ENCODE measurements around the gene SH3GL3.

Gene SH3GL3

GRCh38 chr15:83643201-83643600 is 196.1 kb downstream of the SH3GL3 start:
- H3K27me3 ChIP-seq (ENCODE audit: control insufficient read depth in 3 of 3, insufficient read depth in 3 of 3, low read depth in 1 of 3, low read length in 3 of 3), result no peaks in the 10 kb centered on the region
- no peak for DNase-seq (ENCODE audit: low spot score)
- peaks cover 0 to 5% of the 10 kb centered on the region in 2 donors for H3K9me3 ChIP-seq (replicated peaks in 1 of 2; ENCODE audit: control insufficient read depth in 2 of 2, insufficient read depth in 1 of 2, low read depth in 1 of 2, low read length in 2 of 2)
- no peak overlapping the region for H3K4me2 ChIP-seq (ENCODE audit: insufficient read depth, low read length, poor library complexity, severe bottlenecking)
- no peak overlapping the region for H4K8ac ChIP-seq (ENCODE audit: low read depth, low read length)
- H3K14ac ChIP-seq (ENCODE audit: low read length), result no peak overlapping the region
- no peak overlapping the region for H3K23ac ChIP-seq (ENCODE audit: low read depth, low read length, poor library complexity)
- H3K4ac ChIP-seq (ENCODE audit: low read length), result no peak overlapping the region
- H3K36me3 ChIP-seq (replicated peaks in 1 of 2; ENCODE audit: control insufficient read depth in 2 of 2, insufficient read depth in 2 of 2, low read length in 2 of 2), result peaks cover 0 to 2% of the 10 kb centered on the region in 2 donors
- H3K27ac ChIP-seq (replicated peaks; ENCODE audit: low read length), result no peak overlapping the region
- no peak overlapping the region for H2BK120ac ChIP-seq (ENCODE audit: low read depth, low read length)
- no peaks in the 10 kb centered on the region for H3K4me1 ChIP-seq (ENCODE audit: control insufficient read depth in 2 of 2, insufficient read depth in 1 of 2, low read depth in 1 of 2, low read length in 2 of 2)
- H4K91ac ChIP-seq (ENCODE audit: low read depth, low read length, poor library complexity), result no peak overlapping the region
- H2BK15ac ChIP-seq (ENCODE audit: low read length), result no peak overlapping the region
- H2BK12ac ChIP-seq (ENCODE audit: low read length), result no peak overlapping the region
- H3K9ac ChIP-seq (ENCODE audit: low read depth, low read length, poor library complexity), result no peak overlapping the region
- no peak overlapping the region for H3K4me3 ChIP-seq (ENCODE audit: low read length in 2 of 2)
- no peak overlapping the region for H2BK5ac ChIP-seq (ENCODE audit: low read length)
- H3K79me1 ChIP-seq (ENCODE audit: low read depth, low read length), result peaks cover 1% of the 10 kb centered on the region
- H2AK5ac ChIP-seq (ENCODE audit: low read depth, low read length), result no peak overlapping the region
- H2AFZ ChIP-seq (ENCODE audit: low read length), result no peak overlapping the region
- no peak overlapping the region for H3K18ac ChIP-seq (ENCODE audit: low read length)

- Histone ChIP-seq H2BK15ac (ENCODE audit: low read length) (no peak overlapping the region), H3K23ac (ENCODE audit: low read depth, low read length, poor library complexity) (no peak overlapping the region), H3K14ac (ENCODE audit: low read length) (no peak overlapping the region), H4K91ac (ENCODE audit: low read depth, low read length, poor library complexity) (no peak overlapping the region), H3K4ac (ENCODE audit: low read length) (no peak overlapping the region), H3K79me1 (ENCODE audit: low read depth, low read length) (peaks cover 1% of the 10 kb centered on the region), H2AFZ (ENCODE audit: low read length) (no peak overlapping the region), H2BK5ac (ENCODE audit: low read length) (no peak overlapping the region), H3K27ac (replicated peaks; ENCODE audit: low read length) (no peak overlapping the region), H2AK5ac (ENCODE audit: low read depth, low read length) (no peak overlapping the region), H3K9me3 (replicated peaks in 1 of 2; ENCODE audit: control insufficient read depth in 2 of 2, insufficient read depth in 1 of 2, low read depth in 1 of 2, low read length in 2 of 2) (peaks cover 0 to 2% of the 10 kb centered on the region in 2 donors), H3K27me3 (ENCODE audit: control insufficient read depth in 3 of 3, insufficient read depth in 3 of 3, low read depth in 1 of 3, low read length in 3 of 3) (no peaks in the 10 kb centered on the region), H3K4me1 (ENCODE audit: control insufficient read depth in 2 of 2, insufficient read depth in 1 of 2, low read depth in 1 of 2, low read length in 2 of 2) (no peaks in the 10 kb centered on the region), H4K8ac (ENCODE audit: low read depth, low read length) (no peak overlapping the region), H2BK12ac (ENCODE audit: low read length) (no peak overlapping the region), H3K4me3 (ENCODE audit: low read length in 2 of 2) (no peak overlapping the region), H3K18ac (ENCODE audit: low read length) (no peak overlapping the region), H2BK120ac (ENCODE audit: low read depth, low read length) (no peak overlapping the region), H3K4me2 (ENCODE audit: insufficient read depth, low read length, poor library complexity, severe bottlenecking) (no peak overlapping the region), H3K36me3 (replicated peaks in 1 of 2; ENCODE audit: control insufficient read depth in 2 of 2, insufficient read depth in 2 of 2, low read length in 2 of 2) (peaks cover 0 to under 1% of the 10 kb centered on the region in 2 donors), H3K9ac (ENCODE audit: low read depth, low read length, poor library complexity) (no peak overlapping the region)
- no CpG with 5 or more reads among the region's 1 CpG for WGBS, 2 donors (ENCODE audit: extremely low coverage in 2 of 2, insufficient read length in 2 of 2, insufficient replicate concordance in 1 of 2)
- no peak for DNase-seq (ENCODE audit: low spot score)
These were observed 197.3 kb downstream of the SH3GL3 start for GRCh38 chr15:83644439-83644838.

- H2BK120ac ChIP-seq (ENCODE audit: low read depth, low read length), result no peak overlapping the region
- H2AK5ac ChIP-seq (ENCODE audit: low read depth, low read length), result no peak overlapping the region
- no peaks in the 10 kb centered on the region for H3K79me1 ChIP-seq (ENCODE audit: low read depth, low read length)
- no peak for DNase-seq (ENCODE audit: low spot score)
- no peak overlapping the region for H3K9ac ChIP-seq (ENCODE audit: low read depth, low read length, poor library complexity)
- no peak overlapping the region for H4K8ac ChIP-seq (ENCODE audit: low read depth, low read length)
- no CpG with 5 or more reads among the region's 2 CpGs for WGBS, 2 donors (ENCODE audit: extremely low coverage in 2 of 2, insufficient read length in 2 of 2, insufficient replicate concordance in 1 of 2)
- H3K4me1 ChIP-seq (ENCODE audit: control insufficient read depth in 2 of 2, insufficient read depth in 1 of 2, low read depth in 1 of 2, low read length in 2 of 2), result no peaks in the 10 kb centered on the region
- H3K4ac ChIP-seq (ENCODE audit: low read length), result no peak overlapping the region
- no peak overlapping the region for H2BK5ac ChIP-seq (ENCODE audit: low read length)
- no peak overlapping the region for H3K18ac ChIP-seq (ENCODE audit: low read length)
- H3K27me3 ChIP-seq (ENCODE audit: control insufficient read depth in 3 of 3, insufficient read depth in 3 of 3, low read depth in 1 of 3, low read length in 3 of 3), result peaks cover 7 to 55% (median 30%) of the 10 kb centered on the region in 3 experiments
- H3K27ac ChIP-seq (replicated peaks; ENCODE audit: low read length), result no peak overlapping the region
- no peak overlapping the region for H2AFZ ChIP-seq (ENCODE audit: low read length)
- H3K36me3 ChIP-seq (replicated peaks in 1 of 2; ENCODE audit: control insufficient read depth in 2 of 2, insufficient read depth in 2 of 2, low read length in 2 of 2), result no peaks in the 10 kb centered on the region
- H3K9me3 ChIP-seq (replicated peaks in 1 of 2; ENCODE audit: control insufficient read depth in 2 of 2, insufficient read depth in 1 of 2, low read depth in 1 of 2, low read length in 2 of 2), result no peaks in the 10 kb centered on the region
- no peak overlapping the region for H3K23ac ChIP-seq (ENCODE audit: low read depth, low read length, poor library complexity)
- H3K4me2 ChIP-seq (ENCODE audit: insufficient read depth, low read length, poor library complexity, severe bottlenecking), result no peak overlapping the region
- no peak overlapping the region for H2BK15ac ChIP-seq (ENCODE audit: low read length)
- no peak overlapping the region for H2BK12ac ChIP-seq (ENCODE audit: low read length)
- H3K4me3 ChIP-seq (ENCODE audit: low read length in 2 of 2), result no peak overlapping the region
- H3K14ac ChIP-seq (ENCODE audit: low read length), result no peak overlapping the region
- H4K91ac ChIP-seq (ENCODE audit: low read depth, low read length, poor library complexity), result no peak overlapping the region
These were observed 203.7 kb downstream of the SH3GL3 start for GRCh38 chr15:83650831-83651230.

GRCh38 chr15:83651541-83651940 is 204.4 kb downstream of the SH3GL3 start:
- H3K9me3 ChIP-seq (replicated peaks in 1 of 2; ENCODE audit: control insufficient read depth in 2 of 2, insufficient read depth in 1 of 2, low read depth in 1 of 2, low read length in 2 of 2), result no peaks in the 10 kb centered on the region
- H2BK5ac ChIP-seq (ENCODE audit: low read length), result no peak overlapping the region
- no peak overlapping the region for H2AK5ac ChIP-seq (ENCODE audit: low read depth, low read length)
- H3K79me1 ChIP-seq (ENCODE audit: low read depth, low read length), result no peaks in the 10 kb centered on the region
- no peak overlapping the region for H4K91ac ChIP-seq (ENCODE audit: low read depth, low read length, poor library complexity)
- no peak overlapping the region for H4K8ac ChIP-seq (ENCODE audit: low read depth, low read length)
- WGBS, 2 donors (ENCODE audit: extremely low coverage in 2 of 2, insufficient read length in 2 of 2, insufficient replicate concordance in 1 of 2), result no CpG with 5 or more reads among the region's 6 CpGs
- no peak overlapping the region for H3K23ac ChIP-seq (ENCODE audit: low read depth, low read length, poor library complexity)
- no peak overlapping the region for H3K18ac ChIP-seq (ENCODE audit: low read length)
- peaks cover 7 to 62% (median 31%) of the 10 kb centered on the region in 3 experiments for H3K27me3 ChIP-seq (ENCODE audit: control insufficient read depth in 3 of 3, insufficient read depth in 3 of 3, low read depth in 1 of 3, low read length in 3 of 3)
- no peak overlapping the region for H2BK120ac ChIP-seq (ENCODE audit: low read depth, low read length)
- no peak overlapping the region for H3K4me3 ChIP-seq (ENCODE audit: low read length in 2 of 2)
- DNase-seq (ENCODE audit: low spot score), result no peak
- no peak overlapping the region for H2BK12ac ChIP-seq (ENCODE audit: low read length)
- H3K14ac ChIP-seq (ENCODE audit: low read length), result no peak overlapping the region
- H2BK15ac ChIP-seq (ENCODE audit: low read length), result no peak overlapping the region
- H3K9ac ChIP-seq (ENCODE audit: low read depth, low read length, poor library complexity), result no peak overlapping the region
- H3K4ac ChIP-seq (ENCODE audit: low read length), result no peak overlapping the region
- no peak overlapping the region for H2AFZ ChIP-seq (ENCODE audit: low read length)
- H3K36me3 ChIP-seq (replicated peaks in 1 of 2; ENCODE audit: control insufficient read depth in 2 of 2, insufficient read depth in 2 of 2, low read length in 2 of 2), result no peaks in the 10 kb centered on the region
- no peak overlapping the region for H3K27ac ChIP-seq (replicated peaks; ENCODE audit: low read length)
- no peaks in the 10 kb centered on the region for H3K4me1 ChIP-seq (ENCODE audit: control insufficient read depth in 2 of 2, insufficient read depth in 1 of 2, low read depth in 1 of 2, low read length in 2 of 2)
- no peak overlapping the region for H3K4me2 ChIP-seq (ENCODE audit: insufficient read depth, low read length, poor library complexity, severe bottlenecking)

Data from neuronal stem cell (in vitro differentiated cells).